Ascending aorta (tissue), 1 donor: ENCODE measurements around the gene DCDC2. TPM values are rescaled to one million over a fixed set of nuclear protein-coding genes. Genes with fewer than 3 reads are reported as not detected.

Source experiments
- total RNA-seq: library from RNA; depleted of rRNA; stranded (reverse); fragments of >200 nt; gene quantifications from one replicate; pipeline ENCODE4 v1.1.0, GENCODE V29; 2016

Gene DCDC2
- total RNA-seq, 1 donor from 2014 or later = not detected

Other genes with a start within 250 kb of the DCDC2 start
- gene NRSN1, start 231.8 kb downstream of the DCDC2 start, total RNA-seq = not detected
- gene MRS2, start 44.9 kb upstream of the DCDC2 start, total RNA-seq = 3.2 TPM
- 3.5 TPM for gene GPLD1, start 131.5 kb upstream of the DCDC2 start, total RNA-seq
- gene ALDH5A1, start 136.9 kb upstream of the DCDC2 start, total RNA-seq = 0.21 TPM